WTC11 (cell line): ENCODE data around the gene HOXA2.

Experiments
- ATF1 ChIP-seq: sonication (generic); formaldehyde crosslinking; IDR thresholded peaks from 2 replicates; pipeline ENCODE4 v1.8.1; 2023; ENCODE audit warnings: mild to moderate bottlenecking, moderate library complexity, missing genetic modification reagents
- CREM ChIP-seq: sonication (generic); formaldehyde crosslinking; IDR thresholded peaks from 2 replicates; pipeline ENCODE4 v1.8.1; 2022; ENCODE audit warnings: mild to moderate bottlenecking, missing genetic modification reagents, moderate library complexity
- ESRRA ChIP-seq: sonication (generic); formaldehyde crosslinking; IDR thresholded peaks from 2 replicates; pipeline ENCODE4 v1.8.1; 2022; ENCODE audit warnings: mild to moderate bottlenecking, missing genetic modification reagents, borderline replicate concordance
- GABPB1 ChIP-seq: sonication (generic); formaldehyde crosslinking; IDR thresholded peaks from 2 replicates; pipeline ENCODE4 v1.8.1; 2023; ENCODE audit warnings: mild to moderate bottlenecking, missing genetic modification reagents
- JUN ChIP-seq: sonication (generic); formaldehyde crosslinking; IDR thresholded peaks from 2 replicates; pipeline ENCODE4 v1.8.0; 2023; ENCODE audit warnings: mild to moderate bottlenecking, missing genetic modification reagents
- NR3C1 ChIP-seq: sonication (generic); formaldehyde crosslinking; conservative IDR thresholded peaks from 2 replicates; pipeline ENCODE4 v1.8.1; 2023; ENCODE audit warnings: low read depth, mild to moderate bottlenecking, missing genetic modification reagents
- SP1 ChIP-seq: sonication (generic); formaldehyde crosslinking; conservative IDR thresholded peaks from 2 replicates; pipeline ENCODE4 v1.8.1; 2022; ENCODE audit warnings: missing genetic modification reagents
- TEAD1 ChIP-seq: sonication (generic); formaldehyde crosslinking; IDR thresholded peaks from 2 replicates; pipeline ENCODE4 v1.8.0; 2022; ENCODE audit warnings: mild to moderate bottlenecking, missing genetic modification reagents
- TF ChIP-seq, protein P1 (sequence below): sonication (generic); formaldehyde crosslinking; IDR thresholded peaks from 2 replicates; pipeline ENCODE4 v1.8.1; 2022; ENCODE audit warnings: low read depth, missing genetic modification reagents, borderline replicate concordance
- TF ChIP-seq, protein P2 (sequence below): sonication (generic); formaldehyde crosslinking; IDR thresholded peaks from 2 replicates; pipeline ENCODE4 v1.8.1; 2023; ENCODE audit warnings: mild to moderate bottlenecking, missing genetic modification reagents, moderate library complexity
- TF ChIP-seq, protein P3 (sequence below): fragments of 200-600 bp; IDR thresholded peaks from 2 replicates; pipeline ENCODE4 v1.8.0; 2022; ENCODE audit warnings: antibody characterized with exemption
- TF ChIP-seq, protein P4 (sequence below): fragments of 250-450 bp; sonication (Bioruptor Pico); IDR thresholded peaks from 2 replicates; pipeline ENCODE4 v1.8.0; 2021; ENCODE audit warnings: mild to moderate bottlenecking

DNA sequence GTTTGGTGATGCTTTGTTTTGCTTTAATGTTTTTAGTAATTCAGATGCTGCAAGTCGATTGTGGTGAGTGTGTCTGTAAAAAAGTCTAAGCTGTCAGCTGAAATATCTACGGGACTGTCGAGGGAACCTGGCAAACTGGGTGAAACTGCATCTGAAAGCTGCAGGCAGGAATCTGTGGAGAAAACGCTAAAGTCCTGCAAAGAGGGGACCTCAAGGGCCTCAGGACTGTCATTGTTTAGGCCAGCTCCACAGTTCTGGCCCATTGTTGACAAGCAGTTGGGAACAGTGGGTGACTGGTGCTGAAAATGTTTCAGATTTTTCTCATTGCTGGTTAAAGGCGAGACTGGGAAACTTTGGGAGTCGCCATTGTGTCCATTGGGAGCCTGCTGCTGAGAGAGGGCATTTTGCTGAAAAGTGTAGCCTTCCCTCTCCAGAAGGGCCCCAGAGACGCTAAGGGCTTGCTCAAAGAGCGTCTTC lies 1.8 kb downstream of the HOXA2 start:
- TF ChIP-seq TEAD1 (no peak), ESRRA (CRISPR knock-in tag) (no peak), SP1 (no peak), NR3C1 (CRISPR knock-in tag) (no peak), JUN (CRISPR knock-in tag) (no peak), GABPB1 (CRISPR knock-in tag) (no peak), CREM (CRISPR knock-in tag) (no peak), ATF1 (CRISPR knock-in tag) (no peak)
- TF ChIP-seq, protein P1, sequence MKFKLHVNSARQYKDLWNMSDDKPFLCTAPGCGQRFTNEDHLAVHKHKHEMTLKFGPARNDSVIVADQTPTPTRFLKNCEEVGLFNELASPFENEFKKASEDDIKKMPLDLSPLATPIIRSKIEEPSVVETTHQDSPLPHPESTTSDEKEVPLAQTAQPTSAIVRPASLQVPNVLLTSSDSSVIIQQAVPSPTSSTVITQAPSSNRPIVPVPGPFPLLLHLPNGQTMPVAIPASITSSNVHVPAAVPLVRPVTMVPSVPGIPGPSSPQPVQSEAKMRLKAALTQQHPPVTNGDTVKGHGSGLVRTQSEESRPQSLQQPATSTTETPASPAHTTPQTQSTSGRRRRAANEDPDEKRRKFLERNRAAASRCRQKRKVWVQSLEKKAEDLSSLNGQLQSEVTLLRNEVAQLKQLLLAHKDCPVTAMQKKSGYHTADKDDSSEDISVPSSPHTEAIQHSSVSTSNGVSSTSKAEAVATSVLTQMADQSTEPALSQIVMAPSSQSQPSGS (CRISPR knock-in tag), result no peak
- TF ChIP-seq, protein P2, sequence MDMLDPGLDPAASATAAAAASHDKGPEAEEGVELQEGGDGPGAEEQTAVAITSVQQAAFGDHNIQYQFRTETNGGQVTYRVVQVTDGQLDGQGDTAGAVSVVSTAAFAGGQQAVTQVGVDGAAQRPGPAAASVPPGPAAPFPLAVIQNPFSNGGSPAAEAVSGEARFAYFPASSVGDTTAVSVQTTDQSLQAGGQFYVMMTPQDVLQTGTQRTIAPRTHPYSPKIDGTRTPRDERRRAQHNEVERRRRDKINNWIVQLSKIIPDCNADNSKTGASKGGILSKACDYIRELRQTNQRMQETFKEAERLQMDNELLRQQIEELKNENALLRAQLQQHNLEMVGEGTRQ (CRISPR knock-in tag), result no peak
- TF ChIP-seq, protein P3, sequence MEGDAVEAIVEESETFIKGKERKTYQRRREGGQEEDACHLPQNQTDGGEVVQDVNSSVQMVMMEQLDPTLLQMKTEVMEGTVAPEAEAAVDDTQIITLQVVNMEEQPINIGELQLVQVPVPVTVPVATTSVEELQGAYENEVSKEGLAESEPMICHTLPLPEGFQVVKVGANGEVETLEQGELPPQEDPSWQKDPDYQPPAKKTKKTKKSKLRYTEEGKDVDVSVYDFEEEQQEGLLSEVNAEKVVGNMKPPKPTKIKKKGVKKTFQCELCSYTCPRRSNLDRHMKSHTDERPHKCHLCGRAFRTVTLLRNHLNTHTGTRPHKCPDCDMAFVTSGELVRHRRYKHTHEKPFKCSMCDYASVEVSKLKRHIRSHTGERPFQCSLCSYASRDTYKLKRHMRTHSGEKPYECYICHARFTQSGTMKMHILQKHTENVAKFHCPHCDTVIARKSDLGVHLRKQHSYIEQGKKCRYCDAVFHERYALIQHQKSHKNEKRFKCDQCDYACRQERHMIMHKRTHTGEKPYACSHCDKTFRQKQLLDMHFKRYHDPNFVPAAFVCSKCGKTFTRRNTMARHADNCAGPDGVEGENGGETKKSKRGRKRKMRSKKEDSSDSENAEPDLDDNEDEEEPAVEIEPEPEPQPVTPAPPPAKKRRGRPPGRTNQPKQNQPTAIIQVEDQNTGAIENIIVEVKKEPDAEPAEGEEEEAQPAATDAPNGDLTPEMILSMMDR, result no peak
- TF ChIP-seq, protein P4, sequence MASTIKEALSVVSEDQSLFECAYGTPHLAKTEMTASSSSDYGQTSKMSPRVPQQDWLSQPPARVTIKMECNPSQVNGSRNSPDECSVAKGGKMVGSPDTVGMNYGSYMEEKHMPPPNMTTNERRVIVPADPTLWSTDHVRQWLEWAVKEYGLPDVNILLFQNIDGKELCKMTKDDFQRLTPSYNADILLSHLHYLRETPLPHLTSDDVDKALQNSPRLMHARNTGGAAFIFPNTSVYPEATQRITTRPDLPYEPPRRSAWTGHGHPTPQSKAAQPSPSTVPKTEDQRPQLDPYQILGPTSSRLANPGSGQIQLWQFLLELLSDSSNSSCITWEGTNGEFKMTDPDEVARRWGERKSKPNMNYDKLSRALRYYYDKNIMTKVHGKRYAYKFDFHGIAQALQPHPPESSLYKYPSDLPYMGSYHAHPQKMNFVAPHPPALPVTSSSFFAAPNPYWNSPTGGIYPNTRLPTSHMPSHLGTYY (CRISPR knock-in tag), result no peak
